Adrenal gland (tissue), 12 donors: ENCODE data around the gene ENDOV. TPM values are rescaled to one million over a fixed set of nuclear protein-coding genes. Genes with fewer than 3 reads are reported as not detected.

ENCODE experiments used
- DNase-seq, 7 donors: peaks; one replicate each; pipeline ENCODE4 v3.0.0-alpha.2; 2019 to 2020
- H3K27ac ChIP-seq, 5 donors: fragments of 200-600 bp; sonication (generic) in 4 of 5; 1 replicate in 3 of 5; 2 replicates in 2 of 5; pipeline versions ENCODE4 v1.5.1 to v1.8.0; 2016 to 2020; ENCODE audit warnings: mild to moderate bottlenecking in 1 of 5
- H3K27me3 ChIP-seq: fragments of 200-600 bp; 2 replicates; pipeline ENCODE4 v1.8.0; 2021
- H3K36me3 ChIP-seq, 2 donors: fragments of 200-600 bp; replicated peaks in 1 of 2; 1 replicate in 1 of 2; 2 replicates in 1 of 2; pipeline versions ENCODE4 v1.5.1 to v1.8.0; 2018 to 2022
- H3K4me1 ChIP-seq, 2 donors: fragments of 200-600 bp; replicated peaks in 1 of 2; 1 replicate in 1 of 2; 2 replicates in 1 of 2; pipeline versions ENCODE4 v1.5.1 to v1.8.0; 2018 to 2021
- H3K4me3 ChIP-seq, 4 donors: fragments of 200-600 bp; sonication (generic) in 3 of 4; one replicate each; pipeline ENCODE4 v1.5.1; 2016 to 2018
- H3K9me3 ChIP-seq, 3 donors: fragments of 200-600 bp; sonication (generic) in 1 of 3; replicated peaks in 1 of 3; 1 replicate in 2 of 3; 2 replicates in 1 of 3; pipeline versions ENCODE4 v1.5.1 to v1.8.0; 2016 to 2021
- CTCF ChIP-seq, 6 experiments: fragments of 450-650 bp in 4 of 6; fragments of 200-600 bp in 2 of 6; sonication (generic) in 1 of 6; IDR thresholded peaks; 1 replicate in 5 of 6; 2 replicates in 1 of 6; pipeline versions ENCODE4 v1.5.1 to v1.8.0; 2016 to 2021; ENCODE audit warnings: antibody characterized with exemption in 6 of 6, mild to moderate bottlenecking in 2 of 6, moderate library complexity in 1 of 6
- POLR2A ChIP-seq, 2 donors: fragments of 450-650 bp; IDR thresholded peaks; one replicate each; pipeline ENCODE4 v1.6.1; 2017; ENCODE audit warnings: antibody characterized with exemption in 2 of 2, mild to moderate bottlenecking in 2 of 2, moderate library complexity in 1 of 2
- WGBS, 4 donors: extraction: QIAGEN DNeasy Blood & Tissue Kit in 2 of 4; methylation state at CpG; one replicate each; pipeline versions ENCODE4 v1.1.5 to v1.1.7; 2013 to 2017; 5-methylcytosine and 5-hydroxymethylcytosine counted together
- intact Hi-C, 2 donors: fragments of 100-400 bp; cut with DNase I; formaldehyde crosslinking; loops; one replicate each; pipeline versions ENCODE4 v1.14.1 to v1.15.0; 2022 to 2023
- polyA plus RNA-seq, 3 donors: library from polyadenylated mRNA; stranded (reverse); fragments of 200-250 nt in 2 of 3; fragments of 350-450 nt in 1 of 3; fragmentation: Illumina TruSeq in 1 of 3; extraction: RNeasy Lipid Tissue Mini Kit (QIAGEN cat#74804) in 1 of 3; gene quantifications; one replicate each; pipeline ENCODE4 v1.2.3, GENCODE V29; 2013 to 2014
- total RNA-seq, 9 donors: library from RNA; depleted of rRNA in 4 of 9; stranded (reverse); fragments of >200 nt in 4 of 9; fragments of 120-200 nt in 1 of 9; fragmentation: NEBNext Ultra II Directional in 1 of 9; extraction: Animal tissue kit (Norgen Biotek cat#: 25700) in 1 of 9; gene quantifications; one replicate each; pipeline versions ENCODE4 v1.1.0 to v1.2.4, GENCODE V29; 2013 to 2023
- donor health status: healthy with polysubstance abuse.
- donor health status: Bipolar disorder and iron deficiency.
- donor health status: DM: yes; HTN: yes; CAD: no.
- donor health status: DM: no; HTN: no; CAD: no.
- donor health status: DM: no; HTN: no; CAD: no.
- donor health status: DM: yes; HTN: yes; CAD: no.

The ENDOV gene
- total and polyA plus RNA-seq, 12 donors = 7.1 to 31.9 (median 18.3) TPM

GRCh38 chr17:80463784-80464400, 48.9 kb downstream of the ENDOV start:
- intact Hi-C loops = no loop called here
- H3K27me3 ChIP-seq = no peaks in the 10 kb centered on the region
- 56 to 70% (median 67%) methylated on average over 8 to 13 of the region's 13 CpGs for WGBS, 4 donors
- H3K27ac ChIP-seq = no peak overlapping the region
- no peaks in the 10 kb centered on the region for H3K36me3 ChIP-seq
- no peaks in the 10 kb centered on the region for H3K4me1 ChIP-seq
- H3K4me3 ChIP-seq = no peak overlapping the region
- TF ChIP-seq POLR2A (IDR thresholded peaks at IDR 0.05) = no peak
- TF ChIP-seq CTCF (IDR thresholded peaks at IDR 0.05) = no peak
- DNase-seq = no peak
- no peaks in the 10 kb centered on the region for H3K9me3 ChIP-seq

GRCh38 chr17:80464486-80464885, 49.5 kb downstream of the ENDOV start:
- no peaks in the 10 kb centered on the region for H3K9me3 ChIP-seq
- no peak overlapping the region for H3K4me3 ChIP-seq
- WGBS, 4 donors = 81 to 100% (median 88%) methylated on average over 3 to 8 of the region's 8 CpGs
- H3K27ac ChIP-seq = no peak overlapping the region
- no peaks in the 10 kb centered on the region for H3K27me3 ChIP-seq
- intact Hi-C loops = no loop called here
- no peaks in the 10 kb centered on the region for H3K36me3 ChIP-seq
- H3K4me1 ChIP-seq = no peaks in the 10 kb centered on the region
- no peak for TF ChIP-seq CTCF (IDR thresholded peaks at IDR 0.05)
- DNase-seq = no peak

GRCh38 chr17:80465327-80465974, 50.5 kb downstream of the ENDOV start:
- Histone ChIP-seq H3K4me1 (no peaks in the 10 kb centered on the region), H3K36me3 (no peaks in the 10 kb centered on the region), H3K9me3 (no peaks in the 10 kb centered on the region), H3K27ac (no peak overlapping the region), H3K4me3 (no peak overlapping the region), H3K27me3 (no peaks in the 10 kb centered on the region)
- DNase-seq = no peak
- intact Hi-C loops = no loop called here
- 82 to 87% (median 85%) methylated on average over 20 of the region's 20 CpGs for WGBS, 4 donors
- TF ChIP-seq CTCF (IDR thresholded peaks at IDR 0.05) (no peak), POLR2A (IDR thresholded peaks at IDR 0.05) (no peak)

- intact Hi-C loops = no loop called here
Measured at GRCh38 chr17:80466188-80466705, 51.3 kb downstream of the ENDOV start.

More at GRCh38 chr17:80466188-80466705, 51.3 kb downstream of the ENDOV start:
- Histone ChIP-seq H3K36me3 (no peaks in the 10 kb centered on the region), H3K27ac (no peak overlapping the region), H3K9me3 (no peaks in the 10 kb centered on the region), H3K4me1 (no peaks in the 10 kb centered on the region), H3K27me3 (no peaks in the 10 kb centered on the region), H3K4me3 (no peak overlapping the region)
- TF ChIP-seq CTCF (IDR thresholded peaks at IDR 0.05) (no peak), POLR2A (IDR thresholded peaks at IDR 0.05) (no peak)
- 81 to 87% (median 83%) methylated on average over 14 to 15 of the region's 15 CpGs for WGBS, 4 donors
- DNase-seq = no peak
